Aorta (tissue), 5 donors: ENCODE results near the gene TRMT10B. TPM values are rescaled to one million over a fixed set of nuclear protein-coding genes. Genes with fewer than 3 reads are reported as not detected.
"Not testable (repeated sequence)": the region's sequence is repeated elsewhere in the genome, so short reads cannot be mapped to it uniquely, and the experiment has no call there.

ENCODE experiments used
- ATAC-seq: fragments of 200-7000 bp; cut with Tn5 transposase; one replicate; pipeline ENCODE4 v1.9.1; 2022; ENCODE audit warnings: moderate library complexity; ENCODE audit not compliant: low FRiP score
- DNase-seq, 2 donors: peaks; one replicate each; pipeline ENCODE4 v3.0.0-alpha.2; 2020
- H3K27ac ChIP-seq, 2 donors: one replicate each; pipeline ENCODE4 v1.5.1; 2013; ENCODE audit warnings: low read length in 2 of 2, mild to moderate bottlenecking in 2 of 2, moderate library complexity in 2 of 2, control low read depth in 1 of 2, inconsistent platforms in 1 of 2, low read depth in 1 of 2
- H3K27me3 ChIP-seq, 2 donors: one replicate each; pipeline ENCODE4 v1.6.1; 2013; ENCODE audit warnings: control low read depth in 1 of 2, low read length in 1 of 2, mild to moderate bottlenecking in 1 of 2, moderate library complexity in 1 of 2; ENCODE audit not compliant: insufficient read depth in 2 of 2, control insufficient read depth in 1 of 2
- H3K36me3 ChIP-seq, 2 donors: one replicate each; pipeline ENCODE4 v1.6.1; 2013; ENCODE audit warnings: control low read depth in 1 of 2, low read length in 1 of 2, mild to moderate bottlenecking in 1 of 2; ENCODE audit not compliant: insufficient read depth in 2 of 2, control insufficient read depth in 1 of 2
- H3K4me1 ChIP-seq, 2 donors: one replicate each; pipeline ENCODE4 v1.6.1; 2013; ENCODE audit warnings: low read length in 2 of 2, control low read depth in 1 of 2, mild to moderate bottlenecking in 1 of 2, moderate library complexity in 1 of 2; ENCODE audit not compliant: insufficient read depth in 2 of 2, control insufficient read depth in 1 of 2
- H3K4me3 ChIP-seq, 2 donors: one replicate each; pipeline ENCODE4 v1.5.1; 2013; ENCODE audit warnings: low read length in 2 of 2, control low read depth in 1 of 2, mild to moderate bottlenecking in 1 of 2
- H3K9me3 ChIP-seq: one replicate; pipeline ENCODE4 v1.6.1; 2013; ENCODE audit warnings: mild to moderate bottlenecking, low read length; ENCODE audit not compliant: control insufficient read depth
- WGBS, 2 donors: extraction: QIAGEN DNeasy Blood & Tissue Kit; methylation state at CpG; one replicate each; pipeline ENCODE4 v1.1.7; 2013; 5-methylcytosine and 5-hydroxymethylcytosine counted together
- intact Hi-C, 2 donors: fragments of 100-400 bp; cut with DNase I; formaldehyde crosslinking; loops; one replicate each; pipeline versions ENCODE4 v1.14.2 to v1.15.0; 2022
- polyA plus RNA-seq, 2 donors: library from polyadenylated mRNA; stranded (reverse); fragments of 200-250 nt; gene quantifications; one replicate each; pipeline ENCODE4 v1.2.3, GENCODE V29; 2013
- total RNA-seq, 2 donors: library from RNA; stranded (reverse); fragmentation: NEBNext Ultra II Directional; extraction: Animal tissue kit (Norgen Biotek cat#: 25700); gene quantifications; one replicate each; pipeline ENCODE4 v1.2.1, GENCODE V29; 2021
- donor health status: healthy with polysubstance abuse.
- donor health status: Bipolar disorder and iron deficiency.
- donor health status: DM: no; HTN: no; CAD: no.
- donor health status: DM: no; HTN: no; CAD: no.
- donor health status: DM: yes; HTN: yes; CAD: no.

The TRMT10B gene
- total and polyA plus RNA-seq, 4 donors, result 4.6 to 17.4 (median 8.6) TPM

DNA sequence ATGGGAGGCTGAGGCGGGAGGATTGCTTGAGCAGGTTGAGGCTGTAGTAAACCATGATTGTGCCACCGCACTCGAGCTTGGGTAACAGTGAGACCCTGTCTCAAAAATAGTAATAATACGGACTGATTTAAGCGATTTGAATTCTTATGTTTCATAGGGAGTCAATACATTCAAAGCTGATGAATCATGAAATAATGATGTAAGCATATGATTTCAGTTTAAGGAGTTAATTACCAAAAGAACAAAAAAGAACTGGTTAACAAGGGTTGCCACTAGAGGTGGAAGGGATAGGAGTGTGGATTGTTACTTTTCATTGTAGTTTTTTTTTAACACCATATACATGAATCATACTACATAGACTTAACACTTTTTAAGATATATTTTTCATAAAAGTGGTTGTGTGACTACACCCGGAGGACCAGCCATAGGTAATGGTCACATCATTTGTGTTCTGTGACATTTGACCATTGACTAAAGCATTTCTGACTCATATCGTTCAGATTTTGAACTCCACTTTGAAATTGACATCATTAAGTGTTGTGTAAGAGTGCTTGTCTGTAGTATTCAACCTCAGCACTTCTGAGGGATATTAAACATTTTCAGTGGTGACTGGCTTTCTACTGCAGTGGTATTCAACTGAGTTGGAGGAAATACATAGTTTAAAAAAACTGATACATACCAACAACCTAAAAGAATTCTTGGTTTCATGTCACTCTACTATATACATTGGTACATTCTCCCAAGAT is 7.0 kb downstream of the TRMT10B start:
- ATAC-seq (no peak), DNase-seq (no peak)
- Histone ChIP-seq H3K9me3 (no peaks in the 10 kb centered on the region), H3K4me1 (no peaks in the 10 kb centered on the region), H3K36me3 (no peaks in the 10 kb centered on the region), H3K27ac (no peak overlapping the region), H3K4me3 (no peak overlapping the region), H3K27me3 (no peaks in the 10 kb centered on the region)
- WGBS, 2 donors, result 89 to 90% methylated on average over 7 of the region's 7 CpGs
- intact Hi-C loops, result no loop called here

DNA sequence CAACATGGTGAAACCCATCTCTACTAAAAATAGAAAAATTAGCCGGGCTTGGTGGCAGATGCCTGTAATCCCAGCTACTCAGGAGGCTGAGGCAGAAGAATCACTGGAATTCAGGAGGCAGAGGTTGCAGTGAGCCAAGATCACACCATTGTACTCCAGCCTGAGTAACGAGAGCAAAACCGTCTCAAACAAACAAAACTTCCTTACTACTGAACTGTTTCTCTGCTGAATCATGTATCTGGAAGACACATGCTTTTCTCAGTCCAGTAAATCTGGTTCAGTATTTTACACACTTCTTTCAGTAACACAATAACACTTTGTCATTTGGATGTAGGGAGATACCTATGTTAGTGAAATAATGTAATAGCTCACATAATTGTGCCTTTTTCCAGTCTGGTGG is 7.9 kb downstream of the TRMT10B start:
- no peak for ATAC-seq
- 44 to 45% methylated on average over 3 of the region's 3 CpGs for WGBS, 2 donors
- DNase-seq, result no peak
- H3K4me1 ChIP-seq, result no peaks in the 10 kb centered on the region
- no peaks in the 10 kb centered on the region for H3K36me3 ChIP-seq
- H3K9me3 ChIP-seq, result no peaks in the 10 kb centered on the region
- H3K4me3 ChIP-seq, result no peak overlapping the region
- no peak overlapping the region for H3K27ac ChIP-seq
- H3K27me3 ChIP-seq, result no peaks in the 10 kb centered on the region
- intact Hi-C loops, result no loop called here

DNA sequence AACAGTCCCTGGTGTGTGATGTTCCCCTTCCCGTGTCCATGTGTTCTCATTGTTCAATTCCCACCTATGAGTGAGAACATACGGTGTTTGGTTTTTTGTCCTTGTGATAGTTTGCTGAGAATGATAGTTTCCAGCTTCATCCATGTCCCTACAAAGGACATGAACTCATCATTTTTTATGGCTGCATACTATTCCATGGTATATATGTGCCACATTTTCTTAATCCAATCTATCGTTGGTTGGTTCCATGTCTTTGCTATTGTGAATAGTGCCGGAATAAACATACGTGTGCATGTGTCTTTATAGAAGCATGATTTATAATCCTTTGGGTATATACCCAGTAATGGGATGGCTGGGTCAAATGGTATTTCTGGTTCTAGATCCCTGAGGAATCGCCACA is 11.7 kb downstream of the TRMT10B start:
- 96 to 97% methylated on average over 5 to 6 of the region's 6 CpGs for WGBS, 2 donors
- intact Hi-C loops, H3K27ac ChIP-seq, H3K27me3 ChIP-seq, H3K4me3 ChIP-seq, H3K36me3 ChIP-seq, DNase-seq, H3K9me3 ChIP-seq, ATAC-seq, H3K4me1 ChIP-seq: not testable (repeated sequence)

DNA sequence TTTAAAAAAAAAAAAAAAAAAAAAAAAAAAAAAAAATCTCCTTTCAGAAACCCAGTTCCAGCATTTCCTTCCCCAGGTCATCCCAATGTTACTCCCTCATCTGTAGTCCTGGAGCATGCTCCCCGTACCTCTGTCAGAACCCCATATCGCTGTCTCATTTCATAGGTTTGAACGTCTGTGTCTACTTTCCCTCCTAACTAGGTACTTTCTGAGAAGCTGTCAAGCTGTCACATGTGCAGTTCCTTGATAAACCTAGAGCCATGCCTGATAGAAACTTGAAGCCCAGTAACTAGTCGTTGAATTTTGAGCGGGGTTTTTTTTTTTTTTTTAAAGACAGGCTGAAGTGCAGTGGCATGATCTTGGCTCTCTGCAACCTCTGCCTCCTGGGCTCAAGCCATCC is 15.7 kb downstream of the TRMT10B start:
- peaks cover 5 to 8% of the 10 kb centered on the region in 2 donors for H3K36me3 ChIP-seq
- no peaks in the 10 kb centered on the region for H3K27me3 ChIP-seq
- no peak overlapping the region for H3K4me3 ChIP-seq
- no peaks in the 10 kb centered on the region for H3K4me1 ChIP-seq
- 90 to 92% methylated on average over 5 of the region's 5 CpGs for WGBS, 2 donors
- H3K9me3 ChIP-seq, result no peaks in the 10 kb centered on the region
- intact Hi-C loops, result no loop called here
- ATAC-seq, result no peak
- no peak for DNase-seq
- no peak overlapping the region for H3K27ac ChIP-seq

DNA sequence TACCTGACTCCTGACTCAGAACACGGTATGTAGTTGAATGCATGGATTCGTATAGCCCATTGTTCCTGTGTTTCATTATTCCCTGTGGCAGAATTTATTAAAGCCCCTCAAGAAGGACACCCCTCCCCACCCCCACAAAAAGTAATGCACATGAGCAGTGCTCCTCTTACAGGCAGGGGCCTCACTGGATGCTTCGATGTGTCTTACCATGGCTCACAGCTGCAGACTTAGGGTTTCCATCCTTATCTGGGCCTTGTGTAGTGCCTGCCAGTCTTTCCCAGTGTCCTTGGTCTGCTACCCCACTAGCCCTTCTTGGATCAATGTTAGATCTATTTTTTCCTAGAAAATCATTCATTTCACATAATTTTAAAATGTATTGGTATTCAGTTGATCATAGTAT is 16.4 kb downstream of the TRMT10B start:
- Histone ChIP-seq H3K27me3 (no peaks in the 10 kb centered on the region), H3K4me1 (no peaks in the 10 kb centered on the region), H3K4me3 (no peak overlapping the region), H3K9me3 (no peaks in the 10 kb centered on the region), H3K27ac (no peak overlapping the region), H3K36me3 (peaks cover 7 to 8% of the 10 kb centered on the region in 2 donors)
- 90 to 93% methylated on average over 3 of the region's 3 CpGs for WGBS, 2 donors
- no peak for DNase-seq
- intact Hi-C loops, result no loop called here
- ATAC-seq, result no peak

DNA sequence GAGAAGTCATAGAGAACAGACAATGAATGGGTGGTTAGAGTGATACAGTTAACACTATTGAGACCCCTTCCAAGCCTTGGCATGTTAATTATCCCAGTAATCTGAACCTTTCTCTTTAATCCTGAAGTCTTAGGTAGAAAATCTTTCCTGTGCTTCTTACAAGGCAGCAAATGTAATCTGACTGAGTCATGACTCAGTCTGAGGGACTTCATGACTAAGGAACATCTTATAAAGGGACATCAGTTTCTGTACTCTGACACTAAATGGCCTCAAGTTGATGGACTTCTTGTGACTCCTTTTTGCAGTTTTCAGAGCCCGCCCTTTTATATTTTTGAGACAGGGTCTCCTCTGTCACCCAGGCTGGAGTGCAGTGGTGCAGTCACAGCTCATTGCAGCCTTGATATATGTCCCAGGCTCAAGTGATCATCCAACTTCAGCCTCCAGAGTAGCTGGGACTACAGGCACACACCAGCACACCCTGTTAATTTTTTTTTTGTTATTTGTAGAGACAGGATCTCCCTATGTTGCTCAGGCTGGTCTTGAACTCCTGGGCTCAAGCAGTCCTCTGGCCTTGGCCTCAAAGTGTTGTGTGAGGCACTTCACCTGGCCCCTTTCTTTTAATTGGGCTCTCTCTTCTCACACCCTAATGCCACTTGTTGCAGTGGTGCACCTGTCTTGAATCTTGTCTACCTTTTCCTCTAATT is 21.8 kb downstream of the TRMT10B start:
- Histone ChIP-seq H3K36me3 (peaks cover 3 to 12% of the 10 kb centered on the region in 2 donors), H3K27ac (no peak overlapping the region), H3K9me3 (no peaks in the 10 kb centered on the region), H3K4me1 (no peaks in the 10 kb centered on the region), H3K4me3 (no peak overlapping the region), H3K27me3 (no peaks in the 10 kb centered on the region)
- 98 to 100% methylated on average over 1 of the region's 1 CpG for WGBS, 2 donors
- intact Hi-C loops, result no loop called here
- DNase-seq, result no peak
- ATAC-seq, result no peak

DNA sequence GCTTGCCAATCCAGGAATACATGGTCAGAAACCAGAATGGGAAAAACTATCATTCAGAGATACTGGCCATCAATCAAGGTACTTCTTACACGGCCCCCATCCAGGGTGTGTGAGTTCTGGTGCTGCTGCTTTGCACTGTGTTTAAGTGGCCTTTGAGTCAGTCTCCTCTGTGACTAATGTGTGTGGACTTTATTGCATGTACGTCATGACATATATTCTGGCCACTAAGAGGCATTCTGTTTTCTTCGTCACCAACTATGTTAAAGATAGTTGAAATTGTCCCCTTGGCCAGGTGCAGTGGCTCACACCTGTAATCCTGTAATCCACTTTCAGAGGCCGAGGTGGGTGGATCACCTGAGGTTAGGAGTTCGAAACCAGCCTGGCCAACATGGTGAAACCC is 22.7 kb downstream of the TRMT10B start:
- Histone ChIP-seq H3K9me3 (no peaks in the 10 kb centered on the region), H3K27me3 (no peaks in the 10 kb centered on the region), H3K4me1 (no peaks in the 10 kb centered on the region), H3K27ac (no peak overlapping the region), H3K4me3 (no peak overlapping the region), H3K36me3 (peaks cover 3 to 10% of the 10 kb centered on the region in 2 donors)
- ATAC-seq, result no peak
- no peak for DNase-seq
- WGBS, 2 donors, result 82 to 88% methylated on average over 5 of the region's 5 CpGs
- intact Hi-C loops, result no loop called here

DNA sequence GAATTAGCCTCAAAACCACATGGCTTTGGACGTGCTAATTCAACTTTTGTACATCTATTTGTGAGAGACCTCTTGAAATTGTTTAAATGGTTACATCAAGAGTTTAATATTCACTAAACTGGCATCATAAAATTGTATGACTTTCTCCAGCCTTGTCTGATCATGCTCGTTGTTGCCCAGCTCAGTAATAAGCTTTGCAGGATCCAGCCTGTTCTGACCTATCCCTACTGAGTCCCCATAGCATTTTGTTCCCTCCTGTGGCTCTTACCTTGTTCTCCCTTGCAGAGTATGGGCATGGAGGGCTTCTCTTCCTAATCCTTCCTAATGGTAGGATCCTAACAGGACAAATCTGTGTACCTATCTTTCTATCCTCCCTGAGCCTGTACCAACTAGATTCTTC is 24.9 kb downstream of the TRMT10B start:
- no peak overlapping the region for H3K27ac ChIP-seq
- intact Hi-C loops, result no loop called here
- no peaks in the 10 kb centered on the region for H3K27me3 ChIP-seq
- H3K4me3 ChIP-seq, result no peak overlapping the region
- H3K4me1 ChIP-seq, result no peaks in the 10 kb centered on the region
- 72 to 76% methylated on average over 2 of the region's 2 CpGs for WGBS, 2 donors
- no peak for DNase-seq
- no peak for ATAC-seq
- H3K9me3 ChIP-seq, result no peaks in the 10 kb centered on the region
- peaks cover 3 to 7% of the 10 kb centered on the region in 2 donors for H3K36me3 ChIP-seq

DNA sequence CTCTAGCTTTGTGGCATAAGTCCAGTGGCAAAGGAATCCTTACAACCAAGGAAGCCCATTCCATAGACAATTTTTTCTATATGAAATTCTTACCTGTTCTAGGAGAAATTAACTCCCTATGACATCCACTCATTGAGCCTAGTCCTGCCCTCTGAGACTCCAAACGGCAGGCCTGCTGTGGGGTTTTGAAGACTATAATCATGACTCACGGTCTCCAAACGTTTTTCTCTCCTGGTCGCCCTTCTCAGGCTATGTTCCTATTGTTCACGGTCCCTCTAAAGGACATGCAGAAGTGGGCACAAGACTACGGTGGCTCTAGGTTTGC is 30.6 kb downstream of the TRMT10B start:
- H3K4me3 ChIP-seq, result peak overlapping the region; percentile 22 to 86
- ATAC-seq (no peak), DNase-seq (no peak)
- no peaks in the 10 kb centered on the region for H3K9me3 ChIP-seq
- no peaks in the 10 kb centered on the region for H3K4me1 ChIP-seq
- H3K27ac ChIP-seq, result peak overlapping the region in 1 of 2 donors; percentile 62
- intact Hi-C loops, result no loop called here
- H3K27me3 ChIP-seq, result no peaks in the 10 kb centered on the region
- H3K36me3 ChIP-seq, result no peaks in the 10 kb centered on the region
- 1 to 2% methylated on average over 6 of the region's 6 CpGs for WGBS, 2 donors
